ENCODE data around the gene PSD4. TPM values are rescaled to one million over a fixed set of nuclear protein-coding genes. Genes with fewer than 3 reads are reported as not detected.

The PSD4 gene
- total and polyA plus RNA-seq, 2 of the 8 experiments (the other 6 are each of a cell fraction or from before 2014, with no cell fraction given), result 0.53 to 1.2 TPM

- no peaks in the 10 kb centered on the region for H4K20me1 ChIP-seq (replicated peaks in 1 of 2; ENCODE audit: control insufficient read depth in 1 of 2, insufficient read depth in 2 of 2, low read length in 2 of 2)
- H3K4me3 ChIP-seq (ENCODE audit: extremely low read depth in 1 of 4, insufficient read depth in 2 of 4, low read depth in 3 of 4, low read length in 4 of 4), result no peak overlapping the region
- H3K4ac ChIP-seq (replicated peaks; ENCODE audit: insufficient read length, low read depth, low read length), result no peak overlapping the region
- no peak overlapping the region for H4K91ac ChIP-seq (replicated peaks; ENCODE audit: insufficient read length, low read length)
- H3K9ac ChIP-seq (replicated peaks in 1 of 4; ENCODE audit: extremely low read depth in 1 of 4, low read depth in 3 of 4, low read length in 3 of 4), result no peak overlapping the region
- H4K8ac ChIP-seq (ENCODE audit: extremely low read depth, insufficient read depth, low read length), result no peak overlapping the region
- H2AK5ac ChIP-seq (ENCODE audit: low read depth, low read length), result no peak overlapping the region
- no peak overlapping the region for H3K27ac ChIP-seq (ENCODE audit: low read depth, low read length)
- no peaks in the 10 kb centered on the region for H3K27me3 ChIP-seq (replicated peaks in 1 of 4; ENCODE audit: control insufficient read depth in 3 of 4, extremely low read depth in 1 of 4, insufficient read depth in 3 of 4, low read length in 3 of 4)
- H2BK20ac ChIP-seq (ENCODE audit: low read length), result no peak overlapping the region
- H2BK5ac ChIP-seq (ENCODE audit: low read depth, low read length), result no peak overlapping the region
- no peaks in the 10 kb centered on the region for H3K79me1 ChIP-seq (ENCODE audit: low read depth, low read length)
- no peaks in the 10 kb centered on the region for H3K79me2 ChIP-seq (ENCODE audit: control insufficient read depth in 1 of 2, insufficient read depth in 2 of 2, low read length in 2 of 2)
- no peak overlapping the region for H2BK120ac ChIP-seq (replicated peaks; ENCODE audit: low read depth, low read length)
- no peak overlapping the region for H3K56ac ChIP-seq (replicated peaks; ENCODE audit: insufficient read length, low read depth, low read length)
- no peak overlapping the region for H4K5ac ChIP-seq (ENCODE audit: insufficient read length, low read depth, low read length)
- CTCF ChIA-PET (ENCODE audit: partially characterized antibody), result interaction anchor here (1.3 to 2.7 kb wide), 7 partner anchors 12 to 38 kb away, joined by 3 to 19 read pairs (median 7); no protein-coding TSS in a partner anchor
- H2BK15ac ChIP-seq (ENCODE audit: low read length), result no peak overlapping the region
- POLR2A ChIA-PET (ENCODE audit: partially characterized antibody), result no interaction called here
- 91% methylated on average over 7 of the region's 9 CpGs; no CpG with 5 or more reads in 1 of the 2 experiments for WGBS, 2 experiments (ENCODE audit: extremely low coverage in 1 of 2, insufficient coverage in 1 of 2, insufficient read length in 1 of 2, insufficient replicate concordance in 2 of 2, low coverage in 1 of 2, low lambda C conversion rate in 2 of 2, missing lambda C conversion rate in 1 of 2)
- H3K14ac ChIP-seq (ENCODE audit: insufficient read length), result no peak overlapping the region
- no peak overlapping the region for H2BK12ac ChIP-seq (ENCODE audit: low read depth, low read length)
- H3K4me2 ChIP-seq (ENCODE audit: insufficient read depth in 1 of 2, low read depth in 2 of 2, low read length in 2 of 2), result no peak overlapping the region
- H3K36me3 ChIP-seq (ENCODE audit: control insufficient read depth in 2 of 4, insufficient read depth in 4 of 4, low read length in 3 of 4), result no peaks in the 10 kb centered on the region
- H2AFZ ChIP-seq (ENCODE audit: low read length), result no peak overlapping the region
- H3K4me1 ChIP-seq (replicated peaks in 1 of 4; ENCODE audit: control insufficient read depth in 3 of 4, insufficient read depth in 4 of 4, low read length in 3 of 4), result no peaks in the 10 kb centered on the region
- no peaks in the 10 kb centered on the region for H3K23me2 ChIP-seq (ENCODE audit: low read depth, low read length)
- DNase-seq (ENCODE audit: low read depth in 1 of 2, low spot score in 2 of 2) (no peak), FAIRE-seq (no peak)
- no peak overlapping the region for H3K18ac ChIP-seq (ENCODE audit: extremely low read depth, low read length)
- H3K9me3 ChIP-seq (ENCODE audit: insufficient read depth in 2 of 2, low read depth in 1 of 2, low read length in 1 of 2), result peaks cover 0 to 5% of the 10 kb centered on the region in 2 experiments; a peak in 1 of 4 replicates
- no peak overlapping the region for H3K23ac ChIP-seq (ENCODE audit: insufficient read length)
- TF ChIP-seq CTCF (IDR thresholded peaks at IDR 0.05; ENCODE audit: control extremely low read depth in 1 of 3, insufficient read depth in 1 of 3, low read depth in 1 of 3, low read length in 3 of 3) (peak in 2 of 3 experiments; percentile 7 to 14; a peak in 2 of 4 replicates), USF2 (IDR thresholded peaks at IDR 0.05; ENCODE audit: low read length) (no peak)
Measured at GRCh38 chr2:113233593-113234550, 60.1 kb downstream of the PSD4 start.
